PC-3 (cell line): Measurements from ENCODE around the gene STK24.

Source experiments
- EZH2phosphoT487 ChIP-seq: fragments of 300-600 bp; sonication (generic); IDR thresholded peaks from 2 replicates; pipeline ENCODE4 v1.6.1; 2018; ENCODE audit warnings: mild to moderate bottlenecking, antibody characterized with exemption, low read length, borderline replicate concordance
- TF ChIP-seq, protein P1 (sequence below): fragments of 300-600 bp; sonication (generic); conservative IDR thresholded peaks from 2 replicates; pipeline ENCODE4 v1.5.1; 2017; ENCODE audit warnings: antibody characterized with exemption, low read depth, mild to moderate bottlenecking, low read length

GRCh38 chr13:98487016-98487415, 89.9 kb downstream of the STK24 start:
- TF ChIP-seq, protein P1, sequence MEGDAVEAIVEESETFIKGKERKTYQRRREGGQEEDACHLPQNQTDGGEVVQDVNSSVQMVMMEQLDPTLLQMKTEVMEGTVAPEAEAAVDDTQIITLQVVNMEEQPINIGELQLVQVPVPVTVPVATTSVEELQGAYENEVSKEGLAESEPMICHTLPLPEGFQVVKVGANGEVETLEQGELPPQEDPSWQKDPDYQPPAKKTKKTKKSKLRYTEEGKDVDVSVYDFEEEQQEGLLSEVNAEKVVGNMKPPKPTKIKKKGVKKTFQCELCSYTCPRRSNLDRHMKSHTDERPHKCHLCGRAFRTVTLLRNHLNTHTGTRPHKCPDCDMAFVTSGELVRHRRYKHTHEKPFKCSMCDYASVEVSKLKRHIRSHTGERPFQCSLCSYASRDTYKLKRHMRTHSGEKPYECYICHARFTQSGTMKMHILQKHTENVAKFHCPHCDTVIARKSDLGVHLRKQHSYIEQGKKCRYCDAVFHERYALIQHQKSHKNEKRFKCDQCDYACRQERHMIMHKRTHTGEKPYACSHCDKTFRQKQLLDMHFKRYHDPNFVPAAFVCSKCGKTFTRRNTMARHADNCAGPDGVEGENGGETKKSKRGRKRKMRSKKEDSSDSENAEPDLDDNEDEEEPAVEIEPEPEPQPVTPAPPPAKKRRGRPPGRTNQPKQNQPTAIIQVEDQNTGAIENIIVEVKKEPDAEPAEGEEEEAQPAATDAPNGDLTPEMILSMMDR, result no peak
- TF ChIP-seq EZH2phosphoT487, result no peak
